Activated T-cell treated with anti-CD3 and anti-CD28 coated beads, Interleukin-2, amount 50 U/mL, for 24 hours (primary cell): ENCODE measurements around the gene PRKCE.
A peak's percentile ranks its signal among the peaks of the same experiment; 100 is the strongest.

Source experiments
- DNase-seq: peaks from one replicate; pipeline ENCODE4 v3.0.0-alpha.2; 2020
- H3K27ac Mint-ChIP-seq: 2 replicates; pipeline ENCODE4 v1.8.0; 2020; ENCODE audit warnings: mild to moderate bottlenecking, mixed read lengths
- H3K27me3 Mint-ChIP-seq: 2 replicates; pipeline ENCODE4 v1.8.0; 2020; ENCODE audit warnings: mixed read lengths
- H3K36me3 Mint-ChIP-seq: 2 replicates; pipeline ENCODE4 v1.8.0; 2020; ENCODE audit warnings: low read depth, mixed read lengths
- H3K4me1 Mint-ChIP-seq: 2 replicates; pipeline ENCODE4 v1.8.0; 2020; ENCODE audit warnings: low read depth, mixed read lengths
- H3K4me3 Mint-ChIP-seq: 2 replicates; pipeline ENCODE4 v1.8.0; 2020; ENCODE audit warnings: mild to moderate bottlenecking, moderate library complexity, mixed read lengths
- H3K9me3 Mint-ChIP-seq: 2 replicates; pipeline ENCODE4 v1.8.0; 2020; ENCODE audit warnings: mixed read lengths

Gene PRKCE

GRCh38 chr2:46040563-46041155, 389.2 kb downstream of the PRKCE start:
- Mint-ChIP-seq H3K36me3 (no peaks in the 10 kb centered on the region), H3K27ac (peak overlapping the region; percentile 7), H3K4me3 (no peak overlapping the region), H3K4me1 (peaks cover 5% of the 10 kb centered on the region), H3K27me3 (no peaks in the 10 kb centered on the region), H3K9me3 (no peaks in the 10 kb centered on the region)
- no peak for DNase-seq

DNA sequence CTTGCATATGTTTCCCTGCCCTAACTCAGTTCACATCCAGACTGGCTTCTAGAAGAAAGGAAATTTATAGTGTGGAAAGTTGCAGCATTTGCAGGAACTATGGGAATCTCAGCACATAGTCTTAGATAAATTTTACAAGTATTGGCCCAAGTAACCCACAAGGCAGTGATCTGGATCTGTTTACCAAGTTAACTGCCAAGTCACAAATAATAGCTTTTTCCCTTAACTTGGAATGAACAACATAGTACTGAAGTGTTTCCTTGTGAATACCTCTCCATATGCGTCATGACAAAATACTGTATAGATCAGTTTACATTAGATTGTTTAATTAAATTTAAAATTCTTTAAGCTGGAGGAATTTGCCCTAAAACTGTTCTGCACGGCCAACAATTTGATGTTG, 390.0 kb downstream of the PRKCE start:
- Mint-ChIP-seq H3K9me3 (no peaks in the 10 kb centered on the region), H3K36me3 (no peaks in the 10 kb centered on the region), H3K4me3 (no peak overlapping the region), H3K27ac (no peak overlapping the region), H3K27me3 (no peaks in the 10 kb centered on the region), H3K4me1 (peaks cover 8% of the 10 kb centered on the region)
- DNase-seq: no peak

DNA sequence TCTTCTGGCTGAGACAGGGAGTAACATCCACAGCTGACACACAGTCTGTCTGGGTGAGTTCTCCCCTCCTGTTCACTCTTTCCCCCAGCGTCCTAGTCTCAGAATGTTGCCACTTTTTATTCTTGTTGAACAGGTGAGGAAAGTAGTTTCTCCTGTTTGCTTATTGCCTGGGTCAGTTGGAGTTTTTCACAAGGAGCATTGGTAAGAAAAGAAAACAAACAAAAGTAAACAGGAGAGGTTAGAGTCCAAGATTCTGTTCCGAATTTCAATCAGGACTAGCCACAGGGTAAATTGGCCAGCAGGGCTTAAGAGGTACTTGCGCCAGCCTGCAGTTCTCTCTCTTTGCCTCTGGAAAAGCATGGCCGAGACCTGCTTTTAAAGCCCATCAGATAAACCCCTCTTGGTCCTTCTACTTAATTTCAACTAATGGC, 390.7 kb downstream of the PRKCE start:
- H3K9me3 Mint-ChIP-seq: no peaks in the 10 kb centered on the region
- DNase-seq: no peak
- H3K27ac Mint-ChIP-seq: no peak overlapping the region
- no peaks in the 10 kb centered on the region for H3K36me3 Mint-ChIP-seq
- no peaks in the 10 kb centered on the region for H3K27me3 Mint-ChIP-seq
- no peak overlapping the region for H3K4me3 Mint-ChIP-seq
- peaks cover 8% of the 10 kb centered on the region for H3K4me1 Mint-ChIP-seq

GRCh38 chr2:46042711-46043110, 391.2 kb downstream of the PRKCE start:
- Mint-ChIP-seq H3K36me3 (no peaks in the 10 kb centered on the region), H3K27me3 (no peaks in the 10 kb centered on the region), H3K4me3 (no peak overlapping the region), H3K27ac (no peak overlapping the region), H3K9me3 (no peaks in the 10 kb centered on the region), H3K4me1 (peaks cover 8% of the 10 kb centered on the region)
- DNase-seq: no peak

DNA sequence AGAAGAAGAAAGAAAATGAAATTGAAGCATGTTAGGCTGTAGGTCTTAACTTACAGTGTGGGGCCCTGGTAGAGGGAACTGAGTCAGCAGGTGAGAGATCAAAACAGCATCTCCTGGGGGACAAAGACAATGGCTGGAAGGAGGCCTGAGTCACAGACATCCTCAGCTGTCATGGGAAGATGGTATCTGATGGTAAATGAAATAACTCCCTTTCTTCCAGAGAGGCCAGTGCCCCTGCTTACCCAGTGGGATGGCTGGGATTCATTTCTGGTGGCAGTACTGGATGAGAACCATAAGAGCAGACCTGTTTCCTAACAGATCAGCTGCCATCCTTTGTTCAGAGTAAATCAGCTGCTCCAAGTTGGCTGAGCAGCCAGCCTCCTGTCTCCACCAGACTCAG, 394.4 kb downstream of the PRKCE start:
- Mint-ChIP-seq H3K27ac (peak overlapping the region; percentile 62), H3K36me3 (no peaks in the 10 kb centered on the region)
- no peak for DNase-seq

DNA sequence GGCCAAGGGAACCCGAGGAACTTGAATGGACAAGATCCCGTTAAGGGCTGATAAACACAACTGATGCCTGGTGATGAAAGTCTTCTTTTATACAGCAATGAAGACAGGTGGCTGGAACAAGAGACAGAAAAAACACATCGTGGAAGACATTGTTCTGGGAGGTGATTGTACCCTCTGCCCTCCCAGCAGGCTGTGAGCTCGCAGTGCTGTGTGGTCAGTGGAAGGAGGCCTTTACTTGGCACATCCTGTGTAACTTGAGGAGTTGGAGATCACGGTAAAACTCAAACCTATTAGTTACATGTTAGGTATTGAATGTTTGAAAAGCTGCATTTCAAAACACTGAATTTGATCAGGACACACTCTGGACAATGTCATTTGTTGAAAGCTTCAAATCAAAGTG, 395.8 kb downstream of the PRKCE start:
- peaks cover 13% of the 10 kb centered on the region for H3K4me1 Mint-ChIP-seq
- H3K9me3 Mint-ChIP-seq: no peaks in the 10 kb centered on the region
- no peaks in the 10 kb centered on the region for H3K36me3 Mint-ChIP-seq
- H3K27me3 Mint-ChIP-seq: no peaks in the 10 kb centered on the region
- H3K4me3 Mint-ChIP-seq: no peak overlapping the region
- DNase-seq: no peak
- no peak overlapping the region for H3K27ac Mint-ChIP-seq

More for the DNA sequence above, 394.4 kb downstream of the PRKCE start:
- Mint-ChIP-seq H3K27me3 (no peaks in the 10 kb centered on the region), H3K4me1 (peaks cover 11% of the 10 kb centered on the region), H3K4me3 (no peak overlapping the region), H3K9me3 (no peaks in the 10 kb centered on the region)

DNA sequence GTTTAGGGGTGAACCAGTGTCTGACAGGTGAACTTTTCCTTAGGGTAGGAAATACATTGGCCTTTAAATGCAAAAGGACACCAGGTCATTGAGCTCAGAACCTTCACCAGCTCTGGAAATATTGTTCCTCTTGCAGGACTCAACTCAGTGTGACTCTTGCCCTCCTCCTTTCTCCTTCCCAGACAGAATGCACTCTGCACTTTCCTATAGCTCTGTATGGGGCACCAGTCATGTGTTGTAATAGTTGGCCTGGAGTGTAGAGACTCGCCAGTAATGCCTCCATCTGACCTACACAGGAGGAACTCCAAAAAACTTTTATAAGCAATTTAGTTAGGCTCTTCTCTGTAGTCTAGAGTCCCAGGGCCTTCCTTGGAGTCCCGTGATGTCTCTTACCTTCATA, 397.2 kb downstream of the PRKCE start:
- Mint-ChIP-seq H3K27me3 (no peaks in the 10 kb centered on the region), H3K9me3 (no peaks in the 10 kb centered on the region), H3K27ac (no peak overlapping the region), H3K4me3 (no peak overlapping the region), H3K36me3 (no peaks in the 10 kb centered on the region), H3K4me1 (peaks cover 17% of the 10 kb centered on the region)
- DNase-seq: no peak

- no peak for DNase-seq
- H3K27me3 Mint-ChIP-seq: no peaks in the 10 kb centered on the region
- no peaks in the 10 kb centered on the region for H3K9me3 Mint-ChIP-seq
- H3K4me3 Mint-ChIP-seq: no peak overlapping the region
- no peaks in the 10 kb centered on the region for H3K36me3 Mint-ChIP-seq
- H3K4me1 Mint-ChIP-seq: peaks cover 18% of the 10 kb centered on the region
- no peak overlapping the region for H3K27ac Mint-ChIP-seq
Measured at GRCh38 chr2:46050027-46050426, 398.6 kb downstream of the PRKCE start.

- no peak overlapping the region for H3K4me3 Mint-ChIP-seq
- no peak overlapping the region for H3K27ac Mint-ChIP-seq
Measured at GRCh38 chr2:46050489-46050888, 399.0 kb downstream of the PRKCE start.

DNA sequence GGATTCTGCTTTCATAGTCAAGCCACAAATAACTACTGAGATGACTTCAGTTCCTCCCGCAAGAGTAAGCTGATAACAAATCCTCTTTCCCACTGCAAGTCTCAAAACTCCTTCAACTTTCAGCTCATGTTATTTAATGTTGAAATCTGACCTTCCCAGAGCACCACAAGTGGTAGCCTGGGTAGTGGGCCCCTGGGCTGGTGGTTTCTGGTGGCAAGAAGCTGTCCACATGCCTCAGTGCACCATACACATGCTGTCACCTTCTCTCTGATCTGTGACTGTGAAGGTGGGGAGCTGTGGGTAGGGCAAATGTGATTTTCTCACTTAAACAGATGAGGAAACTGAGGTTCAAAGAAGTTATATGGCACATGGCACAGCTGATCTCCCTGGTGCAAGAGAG, 399.6 kb downstream of the PRKCE start:
- Mint-ChIP-seq H3K27ac (no peak overlapping the region), H3K9me3 (no peaks in the 10 kb centered on the region), H3K36me3 (no peaks in the 10 kb centered on the region), H3K4me1 (peaks cover 12% of the 10 kb centered on the region), H3K27me3 (no peaks in the 10 kb centered on the region), H3K4me3 (no peak overlapping the region)
- no peak for DNase-seq

More at GRCh38 chr2:46050489-46050888, 399.0 kb downstream of the PRKCE start:
- H3K4me1 Mint-ChIP-seq: peaks cover 17% of the 10 kb centered on the region
- no peaks in the 10 kb centered on the region for H3K36me3 Mint-ChIP-seq
- no peaks in the 10 kb centered on the region for H3K9me3 Mint-ChIP-seq
- DNase-seq: no peak
- H3K27me3 Mint-ChIP-seq: no peaks in the 10 kb centered on the region

DNA sequence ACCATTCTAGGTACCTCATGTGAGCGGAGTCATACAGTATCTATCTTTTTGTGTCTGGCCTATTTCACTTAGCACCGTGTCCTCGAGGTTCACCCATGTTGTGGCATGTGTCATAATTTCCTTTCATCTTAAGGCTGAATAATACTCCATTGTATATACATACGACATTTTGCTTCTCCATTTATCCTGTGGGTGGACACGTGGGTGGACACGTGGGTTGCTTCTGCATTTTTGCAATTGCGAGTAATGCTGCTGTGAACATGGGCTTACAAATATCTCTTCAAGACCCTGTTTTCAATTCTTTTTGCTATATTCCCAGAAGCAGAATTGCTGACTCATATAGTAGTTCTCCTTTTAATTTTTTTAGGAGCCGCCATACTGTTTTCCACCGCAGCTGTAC, 402.1 kb downstream of the PRKCE start:
- no peaks in the 10 kb centered on the region for H3K27me3 Mint-ChIP-seq
- H3K36me3 Mint-ChIP-seq: no peaks in the 10 kb centered on the region
- DNase-seq: no peak
- H3K9me3 Mint-ChIP-seq: no peaks in the 10 kb centered on the region
- H3K4me1 Mint-ChIP-seq: peaks cover 13% of the 10 kb centered on the region
- peak overlapping the region; percentile 2 for H3K27ac Mint-ChIP-seq
- no peak overlapping the region for H3K4me3 Mint-ChIP-seq

DNA sequence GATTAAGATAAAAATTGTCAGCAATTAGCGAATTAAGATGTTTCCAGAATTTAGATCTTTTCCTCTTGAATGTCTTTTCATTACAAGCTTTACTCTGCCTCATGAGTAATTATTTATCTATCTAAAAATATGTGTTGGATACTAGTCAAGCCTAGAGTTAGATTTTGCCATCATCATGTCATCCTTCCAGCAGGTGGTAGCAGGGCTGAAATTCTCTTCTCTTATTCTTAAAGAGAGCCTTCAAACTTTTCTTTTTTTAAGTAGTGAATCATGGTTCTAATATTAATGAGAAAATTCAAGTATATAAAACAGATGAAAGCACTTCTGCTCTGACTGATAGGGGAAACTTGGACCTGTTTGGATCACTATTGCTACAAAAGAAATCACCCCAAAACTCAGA, 405.1 kb downstream of the PRKCE start:
- no peak for DNase-seq
- Mint-ChIP-seq H3K36me3 (no peaks in the 10 kb centered on the region), H3K27ac (no peak overlapping the region), H3K4me1 (peaks cover 7% of the 10 kb centered on the region), H3K4me3 (no peak overlapping the region), H3K9me3 (no peaks in the 10 kb centered on the region), H3K27me3 (no peaks in the 10 kb centered on the region)

GRCh38 chr2:46058140-46058539, 406.7 kb downstream of the PRKCE start:
- DNase-seq: no peak
- Mint-ChIP-seq H3K36me3 (no peaks in the 10 kb centered on the region), H3K27ac (no peak overlapping the region), H3K4me3 (no peak overlapping the region), H3K4me1 (peaks cover 8% of the 10 kb centered on the region), H3K27me3 (no peaks in the 10 kb centered on the region), H3K9me3 (no peaks in the 10 kb centered on the region)

- H3K4me1 Mint-ChIP-seq: peaks cover 19% of the 10 kb centered on the region
- peak; percentile 70 for DNase-seq
- no peaks in the 10 kb centered on the region for H3K27me3 Mint-ChIP-seq
- no peaks in the 10 kb centered on the region for H3K9me3 Mint-ChIP-seq
- H3K4me3 Mint-ChIP-seq: no peak overlapping the region
- no peak overlapping the region for H3K27ac Mint-ChIP-seq
- H3K36me3 Mint-ChIP-seq: no peaks in the 10 kb centered on the region
Measured at GRCh38 chr2:46062637-46063412, 411.4 kb downstream of the PRKCE start.

DNA sequence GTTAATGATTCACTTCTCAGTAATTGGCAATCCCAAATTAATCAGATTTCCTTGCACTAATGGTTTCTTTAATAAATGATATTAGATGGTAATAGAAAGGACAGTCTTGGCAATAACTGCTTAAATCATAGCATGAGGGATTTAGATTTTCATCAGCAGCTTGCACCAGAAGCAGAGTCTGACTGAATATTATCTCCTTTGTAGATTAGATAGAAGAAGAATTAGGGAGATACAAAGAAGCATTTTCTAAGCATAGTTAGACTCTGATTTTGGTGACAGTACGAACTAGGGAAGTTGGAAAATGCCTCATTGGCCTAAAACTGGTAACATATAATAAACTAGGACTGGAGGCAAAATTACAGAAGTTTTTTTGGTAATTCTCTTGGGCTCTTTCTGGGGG, 412.9 kb downstream of the PRKCE start:
- no peak overlapping the region for H3K4me3 Mint-ChIP-seq
- H3K9me3 Mint-ChIP-seq: no peaks in the 10 kb centered on the region
- no peak for DNase-seq
- H3K27ac Mint-ChIP-seq: no peak overlapping the region
- peaks cover 25% of the 10 kb centered on the region for H3K4me1 Mint-ChIP-seq
- no peaks in the 10 kb centered on the region for H3K36me3 Mint-ChIP-seq
- no peaks in the 10 kb centered on the region for H3K27me3 Mint-ChIP-seq
